ENCODE results near the gene SMPD2. TPM values are rescaled to one million over a fixed set of nuclear protein-coding genes. Genes with fewer than 3 reads are reported as not detected.

SMPD2 gene
- polyA plus RNA-seq, 1 experiment: 4.5 TPM

GRCh38 chr6:109397020-109397419, 43.5 kb upstream of the SMPD2 start:
- peak; percentile 64 for TF ChIP-seq CTCF (IDR thresholded peaks at IDR 0.05; ENCODE audit: low read depth, low read length)
- Histone ChIP-seq H3K4me3 (ENCODE audit: low read depth, low read length) (no peak overlapping the region), H3K27me3 (ENCODE audit: control insufficient read depth, insufficient read depth, low read length) (peaks cover 7% of the 10 kb centered on the region), H3K27ac (ENCODE audit: low read depth, low read length) (no peak overlapping the region), H3K9me3 (ENCODE audit: control insufficient read depth, insufficient read depth, low read length) (no peaks in the 10 kb centered on the region)
- no peak for DNase-seq (ENCODE audit: low read depth, low spot score)
- ChIA-PET POLR2A (no interaction called here), CTCF (interaction anchor here (0.6 to 3.4 kb wide), 5 partner anchors 13 to 1242 kb away, joined by 3 to 26 read pairs (median 10); no protein-coding TSS in a partner anchor)

GRCh38 chr6:109406196-109406595, 34.3 kb upstream of the SMPD2 start:
- Histone ChIP-seq H3K27ac (ENCODE audit: low read depth, low read length) (no peak overlapping the region), H3K27me3 (ENCODE audit: control insufficient read depth, insufficient read depth, low read length) (peaks cover 6% of the 10 kb centered on the region), H3K9me3 (ENCODE audit: control insufficient read depth, insufficient read depth, low read length) (no peaks in the 10 kb centered on the region), H3K4me3 (ENCODE audit: low read depth, low read length) (no peak overlapping the region)
- CTCF ChIA-PET: no interaction called here
- POLR2A ChIA-PET: no interaction called here
- TF ChIP-seq CTCF (IDR thresholded peaks at IDR 0.05; ENCODE audit: low read depth, low read length): no peak
- no peak for DNase-seq (ENCODE audit: low read depth, low spot score)

GRCh38 chr6:109411034-109411433, 29.5 kb upstream of the SMPD2 start:
- ChIA-PET CTCF (no interaction called here), POLR2A (no interaction called here)
- Histone ChIP-seq H3K9me3 (ENCODE audit: control insufficient read depth, insufficient read depth, low read length) (no peaks in the 10 kb centered on the region), H3K27ac (ENCODE audit: low read depth, low read length) (no peak overlapping the region), H3K4me3 (ENCODE audit: low read depth, low read length) (no peak overlapping the region), H3K27me3 (ENCODE audit: control insufficient read depth, insufficient read depth, low read length) (peaks cover 13% of the 10 kb centered on the region)
- no peak for DNase-seq (ENCODE audit: low read depth, low spot score)
- no peak for TF ChIP-seq CTCF (IDR thresholded peaks at IDR 0.05; ENCODE audit: low read depth, low read length)

- DNase-seq (ENCODE audit: low read depth, low spot score): no peak
- Histone ChIP-seq H3K4me3 (ENCODE audit: low read depth, low read length) (no peak overlapping the region), H3K27me3 (ENCODE audit: control insufficient read depth, insufficient read depth, low read length) (peaks cover 2% of the 10 kb centered on the region), H3K27ac (ENCODE audit: low read depth, low read length) (no peak overlapping the region), H3K9me3 (ENCODE audit: control insufficient read depth, insufficient read depth, low read length) (no peaks in the 10 kb centered on the region)
- no peak for TF ChIP-seq CTCF (IDR thresholded peaks at IDR 0.05; ENCODE audit: low read depth, low read length)
- CTCF ChIA-PET: interaction anchor here (0.6 kb wide), 1 partner anchor 27 kb away, joined by 3 read pairs; no protein-coding TSS in a partner anchor
- POLR2A ChIA-PET: no interaction called here
Observed at GRCh38 chr6:109417646-109418045, 22.9 kb upstream of the SMPD2 start.

GRCh38 chr6:109420751-109421150, 19.8 kb upstream of the SMPD2 start:
- Histone ChIP-seq H3K27me3 (ENCODE audit: control insufficient read depth, insufficient read depth, low read length) (no peaks in the 10 kb centered on the region), H3K4me3 (ENCODE audit: low read depth, low read length) (no peak overlapping the region), H3K9me3 (ENCODE audit: control insufficient read depth, insufficient read depth, low read length) (no peaks in the 10 kb centered on the region), H3K27ac (ENCODE audit: low read depth, low read length) (no peak overlapping the region)
- TF ChIP-seq CTCF (IDR thresholded peaks at IDR 0.05; ENCODE audit: low read depth, low read length): no peak
- no peak for DNase-seq (ENCODE audit: low read depth, low spot score)
- CTCF ChIA-PET: no interaction called here
- POLR2A ChIA-PET: no interaction called here
